Glutamatergic neuron (in vitro differentiated cells): ENCODE measurements around the gene BOC. TPM values are rescaled to one million over a fixed set of nuclear protein-coding genes. Genes with fewer than 3 reads are reported as not detected.

Experiments
- DNase-seq: peaks from one replicate; pipeline ENCODE4 v3.0.0; 2022
- H3K27ac Mint-ChIP-seq: one replicate; pipeline ENCODE4 v1.8.0; 2020; ENCODE audit warnings: mild to moderate bottlenecking, mixed read lengths, inconsistent platforms; ENCODE audit not compliant: unreplicated experiment
- H3K27me3 Mint-ChIP-seq: one replicate; pipeline ENCODE4 v1.8.0; 2020; ENCODE audit warnings: mild to moderate bottlenecking, moderate library complexity, mixed read lengths, inconsistent platforms; ENCODE audit not compliant: unreplicated experiment
- H3K36me3 Mint-ChIP-seq: one replicate; pipeline ENCODE4 v1.8.0; 2020; ENCODE audit warnings: mild to moderate bottlenecking, mixed read lengths, inconsistent platforms; ENCODE audit not compliant: unreplicated experiment
- H3K4me1 Mint-ChIP-seq: one replicate; pipeline ENCODE4 v1.8.0; 2020; ENCODE audit warnings: mild to moderate bottlenecking, low read depth, mixed read lengths, inconsistent platforms; ENCODE audit not compliant: unreplicated experiment
- H3K4me3 Mint-ChIP-seq: one replicate; pipeline ENCODE4 v1.8.0; 2020; ENCODE audit warnings: mild to moderate bottlenecking, mixed read lengths, inconsistent platforms; ENCODE audit not compliant: unreplicated experiment
- H3K9me3 Mint-ChIP-seq: one replicate; pipeline ENCODE4 v1.8.0; 2020; ENCODE audit warnings: mild to moderate bottlenecking, moderate library complexity, mixed read lengths, inconsistent platforms; ENCODE audit not compliant: unreplicated experiment
- total RNA-seq: library from RNA; stranded (reverse); fragmentation: NEBNext Ultra II Directional; extraction: Animal tissue kit (Norgen Biotek cat#: 25700); gene quantifications from one replicate; pipeline ENCODE4 v1.2.1, GENCODE V29; 2021; ENCODE audit not compliant: unreplicated experiment
- TF ChIP-seq, protein P1 (sequence below): fragments of 200-600 bp; sonication (generic); IDR thresholded peaks from one replicate; pipeline ENCODE4 v1.5.0; 2021; ENCODE audit not compliant: partially characterized antibody, unreplicated experiment

Gene BOC
- total RNA-seq, 1 donor from 2014 or later: 32.9 TPM

DNA sequence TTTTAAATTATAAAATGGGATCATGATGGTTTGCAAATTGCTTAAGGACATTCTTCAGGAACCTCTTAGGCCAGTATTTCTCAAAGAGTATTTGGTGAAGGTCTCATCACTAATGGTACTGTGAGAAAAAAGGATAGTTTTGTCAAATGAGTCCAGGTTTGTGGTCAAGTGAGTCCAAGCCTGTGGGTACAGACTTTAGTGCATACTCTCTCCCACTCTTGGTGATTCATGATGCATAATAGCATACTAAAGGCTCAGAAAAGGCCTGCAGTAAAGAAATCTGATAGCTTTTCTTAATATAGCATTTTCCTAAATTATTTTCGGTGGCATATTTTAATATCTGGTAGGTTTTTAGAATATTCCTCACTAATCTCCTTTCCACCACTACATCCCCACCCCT lies 20.0 kb downstream of the BOC start:
- peaks cover 26% of the 10 kb centered on the region for H3K4me1 Mint-ChIP-seq
- DNase-seq: no peak
- no peaks in the 10 kb centered on the region for H3K27me3 Mint-ChIP-seq
- no peaks in the 10 kb centered on the region for H3K9me3 Mint-ChIP-seq
- H3K4me3 Mint-ChIP-seq: no peak overlapping the region
- no peaks in the 10 kb centered on the region for H3K36me3 Mint-ChIP-seq
- TF ChIP-seq, protein P1, sequence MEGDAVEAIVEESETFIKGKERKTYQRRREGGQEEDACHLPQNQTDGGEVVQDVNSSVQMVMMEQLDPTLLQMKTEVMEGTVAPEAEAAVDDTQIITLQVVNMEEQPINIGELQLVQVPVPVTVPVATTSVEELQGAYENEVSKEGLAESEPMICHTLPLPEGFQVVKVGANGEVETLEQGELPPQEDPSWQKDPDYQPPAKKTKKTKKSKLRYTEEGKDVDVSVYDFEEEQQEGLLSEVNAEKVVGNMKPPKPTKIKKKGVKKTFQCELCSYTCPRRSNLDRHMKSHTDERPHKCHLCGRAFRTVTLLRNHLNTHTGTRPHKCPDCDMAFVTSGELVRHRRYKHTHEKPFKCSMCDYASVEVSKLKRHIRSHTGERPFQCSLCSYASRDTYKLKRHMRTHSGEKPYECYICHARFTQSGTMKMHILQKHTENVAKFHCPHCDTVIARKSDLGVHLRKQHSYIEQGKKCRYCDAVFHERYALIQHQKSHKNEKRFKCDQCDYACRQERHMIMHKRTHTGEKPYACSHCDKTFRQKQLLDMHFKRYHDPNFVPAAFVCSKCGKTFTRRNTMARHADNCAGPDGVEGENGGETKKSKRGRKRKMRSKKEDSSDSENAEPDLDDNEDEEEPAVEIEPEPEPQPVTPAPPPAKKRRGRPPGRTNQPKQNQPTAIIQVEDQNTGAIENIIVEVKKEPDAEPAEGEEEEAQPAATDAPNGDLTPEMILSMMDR: no peak
- no peak overlapping the region for H3K27ac Mint-ChIP-seq

DNA sequence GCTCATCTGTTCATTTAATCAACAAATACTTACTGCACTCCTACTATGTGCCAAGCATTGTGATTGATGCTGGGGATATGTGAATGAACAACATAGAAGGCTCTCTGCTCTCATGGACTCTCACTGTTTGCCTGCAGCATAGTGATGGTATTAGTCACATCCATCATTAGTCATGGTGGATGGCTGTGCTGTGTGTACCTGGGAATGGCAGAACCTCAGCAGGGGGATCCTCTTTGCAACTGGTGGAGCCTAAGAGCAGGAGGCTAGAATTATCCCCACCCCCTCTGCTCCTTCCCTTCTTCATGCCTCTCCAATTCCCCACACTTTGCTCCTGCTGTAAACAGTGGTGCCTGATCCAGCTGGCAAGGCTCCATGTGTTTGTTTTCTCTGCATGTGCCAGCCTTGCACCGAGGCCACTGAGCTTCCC lies 20.5 kb downstream of the BOC start:
- TF ChIP-seq, protein P1: no peak
- H3K36me3 Mint-ChIP-seq: no peaks in the 10 kb centered on the region
- no peak overlapping the region for H3K27ac Mint-ChIP-seq
- H3K4me1 Mint-ChIP-seq: peaks cover 26% of the 10 kb centered on the region
- H3K27me3 Mint-ChIP-seq: no peaks in the 10 kb centered on the region
- H3K9me3 Mint-ChIP-seq: no peaks in the 10 kb centered on the region
- DNase-seq: no peak
- no peak overlapping the region for H3K4me3 Mint-ChIP-seq

DNA sequence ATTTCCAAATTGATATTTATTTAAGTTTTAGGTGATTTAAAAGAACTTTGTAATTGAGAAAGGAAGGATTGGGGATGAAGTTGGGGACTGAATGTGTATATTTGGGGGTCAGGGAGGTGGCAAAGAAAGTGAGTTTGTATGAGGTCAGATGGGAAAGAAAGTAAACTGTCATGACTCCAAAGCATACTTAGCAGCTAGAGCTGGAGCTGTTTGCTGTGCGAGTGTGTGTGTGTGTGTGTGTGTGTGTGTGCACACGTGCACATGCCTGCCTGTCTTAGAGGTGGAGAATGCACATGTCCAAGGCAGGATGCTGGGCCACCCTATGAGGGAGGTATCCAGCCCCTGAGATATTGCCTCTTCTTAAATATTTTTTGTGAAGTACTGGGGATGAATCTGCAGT lies 21.0 kb downstream of the BOC start:
- TF ChIP-seq, protein P1: no peak
- no peak for DNase-seq
- Mint-ChIP-seq H3K27ac (no peak overlapping the region), H3K9me3 (no peaks in the 10 kb centered on the region), H3K36me3 (no peaks in the 10 kb centered on the region), H3K4me1 (peaks cover 26% of the 10 kb centered on the region), H3K27me3 (no peaks in the 10 kb centered on the region), H3K4me3 (no peak overlapping the region)

DNA sequence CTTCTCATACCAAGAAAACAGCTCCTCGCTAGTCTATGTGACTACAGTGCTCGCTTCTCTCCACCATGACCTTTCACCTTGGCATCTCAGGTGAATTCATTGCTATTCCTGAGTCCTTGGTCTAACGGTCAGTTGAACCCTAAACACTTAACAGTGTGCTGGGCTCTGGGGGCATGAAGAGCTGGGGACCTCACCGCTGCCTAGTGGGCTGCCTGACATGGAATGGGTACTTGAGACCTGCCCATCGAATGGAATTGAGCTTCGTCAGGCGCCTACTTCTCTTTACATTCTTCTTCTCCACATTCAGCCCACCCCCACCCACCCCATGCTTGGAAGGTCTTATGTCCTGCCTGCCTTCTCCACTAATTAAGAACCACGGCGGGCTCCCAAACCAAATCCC lies 22.1 kb downstream of the BOC start:
- no peaks in the 10 kb centered on the region for H3K27me3 Mint-ChIP-seq
- peaks cover 21% of the 10 kb centered on the region for H3K4me1 Mint-ChIP-seq
- no peak for DNase-seq
- TF ChIP-seq, protein P1: no peak
- no peak overlapping the region for H3K27ac Mint-ChIP-seq
- H3K4me3 Mint-ChIP-seq: no peak overlapping the region
- H3K36me3 Mint-ChIP-seq: no peaks in the 10 kb centered on the region
- no peaks in the 10 kb centered on the region for H3K9me3 Mint-ChIP-seq

- H3K36me3 Mint-ChIP-seq: no peaks in the 10 kb centered on the region
- no peak overlapping the region for H3K27ac Mint-ChIP-seq
- DNase-seq: no peak
- no peaks in the 10 kb centered on the region for H3K27me3 Mint-ChIP-seq
- H3K4me3 Mint-ChIP-seq: no peak overlapping the region
- no peaks in the 10 kb centered on the region for H3K9me3 Mint-ChIP-seq
- TF ChIP-seq, protein P1: no peak
- peaks cover 18% of the 10 kb centered on the region for H3K4me1 Mint-ChIP-seq
These were observed 22.7 kb downstream of the BOC start for GRCh38 chr3:113234028-113234427.
